Measurements from ENCODE around the gene ZBTB5. TPM values are rescaled to one million over a fixed set of nuclear protein-coding genes. Genes with fewer than 3 reads are reported as not detected.
A peak's percentile ranks its signal among the peaks of the same experiment; 100 is the strongest.

ZBTB5 gene
- total RNA-seq, 1 experiment from 2014 or later = 16.7 TPM

GRCh38 chr9:37464006-37464405 lies 1.2 kb downstream of the ZBTB5 start:
- ATAC-seq = no peak

More at GRCh38 chr9:37464006-37464405, 1.2 kb downstream of the ZBTB5 start:
- CTCF ChIA-PET = interaction anchor here (0.6 kb wide), 1 partner anchor 18 kb away, joined by 3 read pairs; no protein-coding TSS in a partner anchor
- no peak for DNase-seq (ENCODE audit: low spot score)
- TF ChIP-seq ZSCAN18 (CRISPR knock-in tag; IDR thresholded peaks at IDR 0.05) (no peak), FOXP1 (CRISPR knock-in tag; IDR thresholded peaks at IDR 0.05; ENCODE audit: borderline replicate concordance) (no peak), E2F4 (CRISPR knock-in tag; IDR thresholded peaks at IDR 0.05; ENCODE audit: borderline replicate concordance, low read depth) (no peak), TP53 (CRISPR knock-in tag; IDR thresholded peaks at IDR 0.05) (no peak), USF1 (CRISPR knock-in tag; IDR thresholded peaks at IDR 0.05) (no peak), NFE2L1 (CRISPR knock-in tag; IDR thresholded peaks at IDR 0.05) (no peak), E2F5 (CRISPR knock-in tag; IDR thresholded peaks at IDR 0.05) (no peak), E2F1 (CRISPR knock-in tag; IDR thresholded peaks at IDR 0.05) (no peak), MLX (CRISPR knock-in tag; IDR thresholded peaks at IDR 0.05) (no peak), ZNF425 (CRISPR knock-in tag; conservative IDR thresholded peaks at IDR 0.05) (no peak), NR3C1 (CRISPR knock-in tag; conservative IDR thresholded peaks at IDR 0.05; ENCODE audit: low read depth) (no peak), CREB1 (CRISPR knock-in tag; IDR thresholded peaks at IDR 0.05) (no peak), CDX4 (CRISPR knock-in tag; IDR thresholded peaks at IDR 0.05; ENCODE audit: borderline replicate concordance) (no peak), ATF3 (CRISPR knock-in tag; conservative IDR thresholded peaks at IDR 0.05) (no peak), GTF2I (CRISPR knock-in tag; conservative IDR thresholded peaks at IDR 0.05) (no peak), RORB (CRISPR knock-in tag; IDR thresholded peaks at IDR 0.05) (no peak)
- POLR2A ChIA-PET = no interaction called here
- Mint-ChIP-seq H3K4me3 (peak overlapping the region; percentile 98), H3K4me1 (peaks cover 31% of the 10 kb centered on the region), H3K27ac (peak overlapping the region; percentile 99), H3K27me3 (ENCODE audit: low read depth) (no peaks in the 10 kb centered on the region), H3K36me3 (peaks cover 12% of the 10 kb centered on the region), H3K9me3 (no peaks in the 10 kb centered on the region)
